GM21786 (cell line): ENCODE results near the gene DSTYK.

Source experiments
- ATAC-seq: cut with Tn5 transposase; IDR thresholded peaks from one replicate; pipeline ENCODE4 v1.9.1; 2021; ENCODE audit not compliant: unreplicated experiment

DSTYK gene

DNA sequence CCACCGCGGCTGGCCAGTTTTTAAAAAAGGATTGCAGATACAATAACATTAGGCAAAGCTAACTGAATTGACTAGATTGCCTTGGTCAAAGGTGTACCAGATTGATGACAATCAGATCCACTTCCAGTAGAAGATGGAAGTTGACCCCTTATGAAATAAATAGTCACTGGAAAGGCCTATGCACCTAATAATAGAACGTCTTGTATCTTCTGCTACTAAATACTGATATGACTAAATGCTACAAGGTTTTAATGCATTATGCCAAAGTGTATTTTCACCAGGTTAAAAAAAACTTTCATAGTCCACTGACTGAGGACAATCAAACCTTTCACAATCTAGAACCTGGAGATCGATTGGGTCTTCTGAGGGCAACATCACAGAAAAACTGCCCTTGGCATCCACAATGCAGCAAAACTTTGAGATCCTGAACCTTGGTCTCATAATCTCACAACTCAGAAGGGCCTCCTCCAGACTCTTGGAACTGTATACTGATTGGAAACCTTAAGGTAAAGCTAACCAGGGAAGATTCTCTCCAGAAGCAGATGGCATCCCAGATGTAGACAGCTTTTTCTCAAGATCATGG, 82.0 kb downstream of the DSTYK start:
- ATAC-seq: no peak

DNA sequence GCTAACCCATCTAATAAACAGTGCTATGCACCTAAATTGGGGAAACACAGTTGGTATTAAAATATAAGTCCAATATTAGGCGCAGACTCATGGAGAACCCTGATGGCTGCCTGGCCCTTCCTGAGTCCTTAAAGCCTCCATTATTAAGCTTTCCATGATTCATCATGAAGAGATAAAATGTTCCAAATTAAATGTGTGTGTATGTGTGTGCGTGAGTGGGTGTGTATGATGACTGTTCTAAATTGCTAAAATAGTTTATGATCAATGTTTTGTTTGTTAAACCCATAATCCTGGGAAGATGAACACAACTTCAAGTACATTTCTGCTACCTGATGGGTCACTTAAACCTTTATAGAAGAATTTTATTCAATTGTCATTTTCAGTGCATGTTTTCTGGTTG, 83.5 kb downstream of the DSTYK start:
- no peak for ATAC-seq

DNA sequence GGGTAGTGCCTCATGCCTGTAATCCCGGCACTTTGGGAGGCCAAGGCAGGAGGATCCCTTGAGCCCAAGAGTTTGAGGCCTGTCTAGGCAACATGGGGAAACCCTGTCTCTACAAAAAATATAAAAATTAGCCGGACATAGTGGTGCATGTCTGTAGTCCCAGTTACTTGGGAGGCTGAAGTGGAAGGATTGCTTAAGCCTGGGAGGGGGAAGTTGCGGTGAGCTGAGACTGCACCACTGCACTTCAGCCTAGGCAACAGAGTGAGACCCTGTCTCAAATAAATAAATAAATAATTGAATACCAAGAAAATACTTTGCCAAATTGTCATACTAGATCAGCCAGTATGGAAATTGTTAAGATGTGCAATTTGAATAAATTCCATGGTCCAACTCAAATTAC, 83.9 kb downstream of the DSTYK start:
- no peak for ATAC-seq

DNA sequence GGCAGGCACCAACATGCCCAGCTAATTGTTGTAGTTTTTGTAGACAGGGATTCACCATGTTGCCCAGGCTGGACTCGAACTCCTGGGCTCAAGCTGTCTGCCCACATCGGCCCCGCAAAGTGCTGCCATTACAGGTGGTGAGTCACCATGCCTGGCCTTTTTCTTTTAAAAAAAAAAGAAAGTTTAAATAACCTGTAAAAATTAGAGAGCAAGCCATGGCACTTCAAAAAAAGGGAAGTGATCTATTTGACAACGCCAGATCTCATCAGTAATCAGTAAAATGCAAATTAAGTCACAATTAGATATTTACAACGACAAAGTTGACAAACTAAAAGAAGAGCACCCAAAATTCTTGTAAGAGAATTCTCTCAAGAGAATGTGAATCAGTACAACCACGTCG, 86.8 kb downstream of the DSTYK start:
- no peak for ATAC-seq

DNA sequence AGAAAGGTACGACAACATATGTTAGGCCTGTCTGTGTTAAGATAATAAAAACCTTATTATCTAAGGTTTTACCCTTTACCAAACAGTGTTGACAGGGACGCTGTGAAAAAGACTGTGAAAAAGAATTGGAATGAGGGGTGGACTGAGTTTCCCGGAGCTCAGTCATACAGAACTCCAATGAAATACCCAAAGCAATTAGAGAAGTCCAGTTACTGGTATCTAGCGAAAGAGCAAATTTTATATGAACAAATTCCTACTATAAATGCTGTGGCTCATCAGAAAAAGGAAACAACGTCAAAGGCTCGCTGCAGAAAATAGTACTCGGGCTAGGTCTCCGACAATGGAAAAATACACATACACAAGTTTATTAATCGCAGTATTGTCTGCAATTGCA, 89.0 kb downstream of the DSTYK start:
- ATAC-seq: peak; percentile 1

DNA sequence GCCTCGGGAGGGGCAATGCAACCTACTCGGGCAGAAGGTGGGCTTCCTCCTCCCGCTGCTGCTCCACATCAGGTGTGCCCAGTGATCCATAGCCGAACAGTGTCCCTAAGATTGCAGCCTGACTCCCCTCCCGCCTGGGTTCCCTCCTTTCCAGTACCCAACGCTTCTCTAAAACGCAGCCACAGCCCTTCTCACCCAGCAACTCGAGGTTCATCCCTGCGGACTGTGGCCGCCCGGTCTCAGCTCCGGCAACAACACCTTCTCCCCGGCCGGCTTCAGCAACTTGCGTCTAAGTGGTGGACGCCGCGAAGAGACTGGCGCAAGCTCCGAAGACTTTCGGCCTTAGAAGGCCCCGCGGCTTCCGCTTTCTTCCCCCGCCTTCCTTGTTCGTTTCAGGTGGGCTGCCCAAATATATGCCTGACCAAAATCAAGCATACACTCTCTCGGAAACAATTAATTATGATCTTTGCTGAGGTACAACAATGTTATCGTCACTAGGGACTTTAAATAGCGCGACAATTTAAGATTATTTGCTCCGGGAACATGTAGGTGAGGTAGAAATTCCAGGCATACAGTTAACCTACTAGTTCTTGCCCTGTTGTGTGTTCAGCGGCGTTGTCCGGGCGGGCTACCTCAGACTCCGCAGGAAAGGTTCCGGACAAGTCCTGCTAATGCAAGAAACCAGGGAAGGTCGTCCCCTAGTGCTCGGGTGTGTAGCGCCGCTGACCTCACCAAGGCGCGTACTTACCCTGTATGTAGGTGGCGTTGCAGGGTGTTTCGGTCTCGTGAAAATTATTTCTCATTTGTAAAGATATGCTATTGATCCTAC, 89.6 kb downstream of the DSTYK start, which contains the start of gene RBBP5:
RBBP5 (minus strand) TSS at position 319 of the 829 bp plus-strand sequence; CDS start at position 214, 105 bp downstream.
- ATAC-seq: peak; percentile 94

DNA sequence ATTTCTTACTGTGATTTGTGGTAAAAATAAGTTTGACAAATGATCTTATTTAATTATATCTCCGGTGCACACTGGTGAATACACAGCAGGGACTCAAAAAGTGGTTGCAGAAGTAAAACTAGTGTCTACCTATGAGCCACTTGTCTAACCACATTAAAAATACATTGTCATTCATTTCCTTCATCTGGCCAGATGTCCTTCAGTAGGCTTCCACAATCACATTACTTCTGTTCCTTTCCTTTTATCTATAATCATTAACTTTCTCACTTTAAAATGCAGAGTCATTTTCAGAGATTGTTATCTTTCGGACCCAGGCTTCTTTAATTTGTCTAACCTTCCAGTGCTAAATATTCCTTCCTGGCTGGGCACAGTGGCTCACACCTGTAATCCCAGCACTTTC, 92.8 kb downstream of the DSTYK start:
- ATAC-seq: no peak

DNA sequence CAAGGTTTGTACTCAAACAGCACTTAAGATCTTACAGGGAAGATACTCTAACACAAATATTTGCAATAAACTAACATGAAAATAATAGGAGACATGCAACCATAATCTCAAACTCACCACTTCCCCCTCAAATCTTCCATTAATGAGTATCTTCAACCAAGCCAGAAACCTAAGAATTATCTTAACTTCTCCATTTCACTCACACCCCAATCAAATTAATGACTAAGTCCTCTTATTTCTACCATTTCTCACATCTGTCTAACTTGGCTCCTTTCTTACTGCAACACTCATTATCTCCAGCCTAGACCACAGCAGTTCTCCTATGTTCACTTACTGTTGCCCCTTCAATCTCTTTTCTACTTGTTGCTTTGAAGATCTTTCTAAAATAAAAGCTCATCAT, 100.1 kb downstream of the DSTYK start:
- no peak for ATAC-seq

DNA sequence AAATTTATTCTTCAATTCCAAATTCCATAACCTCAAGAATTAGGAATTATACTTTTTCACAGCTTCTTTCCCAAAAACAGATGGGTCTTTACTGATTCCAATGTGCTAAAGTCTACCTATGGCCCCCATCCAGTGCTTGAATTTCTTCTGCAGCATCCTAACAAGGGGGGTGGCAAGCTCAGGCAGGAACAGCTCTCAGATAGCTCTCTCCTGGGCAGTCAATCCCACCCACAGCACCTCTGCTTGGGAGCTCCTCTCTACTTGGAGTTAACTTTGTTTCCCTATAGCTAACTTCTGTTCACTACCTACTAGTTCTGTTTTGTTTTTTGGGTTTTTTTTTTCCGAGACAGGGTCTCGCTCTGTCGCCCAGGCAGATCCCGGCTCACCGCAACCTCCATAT, 101.8 kb downstream of the DSTYK start:
- no peak for ATAC-seq

DNA sequence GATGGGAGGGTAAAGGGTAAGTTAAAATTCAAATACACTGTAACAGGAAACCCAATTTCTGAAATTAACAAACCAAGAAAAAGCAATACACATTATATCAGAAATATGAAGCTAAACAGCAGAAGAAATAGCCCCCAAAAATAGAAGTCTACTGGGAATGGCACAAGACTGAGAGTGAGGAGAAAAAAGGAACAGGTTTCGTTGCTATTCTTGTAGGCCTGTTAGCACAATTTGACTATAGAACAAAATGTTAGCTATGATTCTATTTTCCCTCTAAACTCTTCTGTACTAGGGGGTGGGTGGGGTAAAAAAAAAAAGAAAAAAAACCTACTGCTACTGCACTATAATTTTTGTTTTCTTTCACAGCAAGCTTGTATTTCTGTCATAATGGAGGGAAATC, 102.2 kb downstream of the DSTYK start:
- ATAC-seq: no peak

DNA sequence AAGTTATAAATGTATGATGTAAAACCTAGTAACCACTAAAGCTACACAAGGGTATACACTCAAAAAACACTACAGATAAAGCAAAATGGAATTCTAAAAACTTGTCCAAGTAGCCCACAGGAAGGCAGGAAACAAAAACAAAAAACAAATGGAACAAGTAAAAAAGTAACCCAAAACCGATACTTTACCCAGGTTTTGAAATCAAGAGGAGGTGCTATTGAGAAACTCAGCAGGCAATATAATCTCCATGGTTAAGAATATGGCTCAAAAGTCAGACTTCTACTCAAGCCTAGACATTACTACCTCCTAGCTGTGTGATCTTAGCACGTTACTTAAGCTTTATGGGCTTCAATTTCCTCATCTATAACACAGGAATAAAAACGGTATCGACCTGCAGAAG, 103.0 kb downstream of the DSTYK start:
- no peak for ATAC-seq

DNA sequence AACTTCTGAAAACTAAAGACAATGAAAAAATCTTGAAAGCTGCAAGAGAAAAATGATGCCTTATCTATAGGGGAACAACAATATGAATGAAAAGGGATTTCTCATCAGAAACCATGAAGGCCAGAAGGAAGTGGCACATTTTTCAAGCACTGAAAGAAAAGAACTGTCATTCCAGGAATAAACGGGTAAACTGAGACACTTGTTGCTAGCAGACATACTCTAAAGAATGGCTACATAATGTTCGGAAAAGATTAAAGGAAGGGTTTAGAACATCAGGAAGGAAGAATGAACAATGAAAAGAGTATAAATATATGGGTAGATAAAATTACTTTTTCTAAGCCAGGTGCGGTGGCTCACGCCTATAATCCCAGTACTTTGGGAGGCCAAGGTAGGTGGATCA, 104.2 kb downstream of the DSTYK start:
- ATAC-seq: no peak

DNA sequence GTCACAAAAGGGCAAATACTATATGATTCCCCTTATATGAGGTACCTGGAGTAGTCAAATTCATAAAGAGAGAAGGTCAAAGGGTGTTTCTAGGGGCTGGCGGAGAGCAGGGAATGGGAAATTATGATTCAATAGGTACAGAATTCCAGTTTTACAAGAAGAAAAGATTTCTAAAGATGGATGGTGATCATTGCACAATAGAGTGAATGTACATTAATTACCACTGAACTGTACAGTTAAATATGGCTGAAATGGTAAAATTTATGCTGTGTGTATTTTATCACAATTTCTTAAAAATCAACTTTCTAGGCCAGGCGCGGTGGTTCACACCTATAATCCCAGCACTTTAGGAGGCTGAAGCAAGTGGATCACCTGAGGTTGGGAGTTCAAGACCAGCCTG, 109.1 kb downstream of the DSTYK start:
- ATAC-seq: no peak

DNA sequence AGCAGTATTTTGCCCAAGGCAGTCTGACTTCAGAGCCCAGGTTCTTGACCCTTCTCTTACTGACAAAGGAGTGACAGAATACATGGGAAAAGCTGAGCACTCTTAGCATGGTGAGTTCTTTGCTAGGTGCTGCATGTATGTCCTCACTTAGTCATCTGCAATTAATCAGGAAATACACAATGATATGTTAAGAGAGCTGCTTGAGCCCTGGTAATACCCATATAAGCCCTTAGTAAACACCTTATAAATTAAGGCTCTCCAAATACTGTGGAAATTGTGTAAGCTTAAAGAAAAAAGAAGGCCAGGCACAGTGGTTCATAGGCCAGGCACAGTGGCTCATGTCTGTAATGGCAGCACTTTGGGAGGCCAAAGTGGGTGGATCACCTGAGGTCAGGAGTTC, 113.3 kb downstream of the DSTYK start:
- ATAC-seq: no peak

DNA sequence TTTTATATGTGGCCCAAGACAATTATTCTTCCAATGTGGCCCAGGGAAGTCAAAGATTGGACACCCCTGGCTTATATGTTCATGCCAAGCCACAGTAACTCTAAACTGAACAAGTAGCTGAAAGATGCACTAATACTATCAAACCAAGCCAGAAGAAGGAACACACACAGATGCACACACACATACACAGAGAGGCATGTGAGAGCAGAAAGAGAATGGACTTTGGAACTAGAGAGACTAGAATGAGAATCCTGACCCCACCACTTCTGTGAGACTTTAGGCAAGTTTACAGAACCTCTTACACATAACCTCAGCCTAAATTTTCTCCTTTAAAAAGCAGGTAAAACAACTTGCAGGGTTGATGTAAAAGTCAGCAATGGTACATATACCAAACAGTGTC, 116.1 kb downstream of the DSTYK start:
- ATAC-seq: no peak
